Skeletal muscle satellite cell (primary cell): Measurements from ENCODE around the gene SCUBE3.

Experiments used
- H3K27me3 ChIP-seq: 2 replicates; pipeline ENCODE4 v1.7.0; 2013; ENCODE audit warnings: low read length; ENCODE audit not compliant: control insufficient read depth, insufficient read depth
- H3K36me3 ChIP-seq: 2 replicates; pipeline ENCODE4 v1.7.0; 2013; ENCODE audit warnings: mild to moderate bottlenecking, control low read depth, low read length; ENCODE audit not compliant: insufficient read depth
- H3K4me1 ChIP-seq: 2 replicates; pipeline ENCODE4 v1.7.0; 2013; ENCODE audit warnings: low read length; ENCODE audit not compliant: control insufficient read depth, insufficient read depth
- H3K4me2 ChIP-seq: 2 replicates; pipeline ENCODE4 v1.7.0; 2013; ENCODE audit warnings: mild to moderate bottlenecking, low read length
- H3K4me3 ChIP-seq: 2 replicates; pipeline ENCODE4 v1.7.0; 2013; ENCODE audit warnings: low read length
- H3K9ac ChIP-seq: 2 replicates; pipeline ENCODE4 v1.7.0; 2013; ENCODE audit warnings: mild to moderate bottlenecking, low read depth, low read length, moderate library complexity
- H3K9me3 ChIP-seq: replicated peaks from 2 replicates; pipeline ENCODE4 v1.7.0; 2013; ENCODE audit warnings: mild to moderate bottlenecking, control low read depth, low read length

Gene SCUBE3

DNA sequence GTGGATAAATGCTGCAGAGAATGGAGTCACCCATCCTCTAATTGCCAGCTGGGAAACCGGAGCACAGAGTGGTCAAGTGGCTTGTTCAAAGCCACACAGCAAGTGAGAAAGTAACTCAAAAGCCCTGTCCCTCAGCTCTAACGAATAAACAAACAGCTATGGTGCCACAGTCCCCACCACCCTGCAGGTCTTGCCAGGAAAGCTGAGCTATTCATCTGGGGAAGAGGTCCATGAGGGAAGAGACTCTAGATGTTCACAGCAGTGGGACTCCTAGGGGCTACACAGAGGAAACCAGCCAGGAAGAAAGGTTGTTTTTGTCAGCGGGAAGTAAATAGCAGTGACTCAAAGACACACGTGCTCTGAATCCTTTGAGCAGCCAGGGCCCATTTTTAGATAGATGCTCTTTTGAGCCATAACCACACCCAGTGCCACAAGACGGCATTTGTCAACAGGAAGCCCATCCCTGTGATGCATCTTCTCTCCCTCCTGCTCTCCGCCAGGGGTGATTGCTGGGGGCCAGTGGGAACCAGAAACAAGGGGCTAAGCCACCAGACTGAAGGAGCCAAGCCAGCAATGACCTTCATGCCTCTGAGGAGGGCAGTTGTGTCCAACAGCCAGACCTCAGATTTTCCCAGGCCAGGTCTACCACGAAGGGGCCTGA, 40.2 kb upstream of the SCUBE3 start:
- H3K9me3 ChIP-seq = no peaks in the 10 kb centered on the region
- H3K4me1 ChIP-seq = peaks cover 55% of the 10 kb centered on the region
- H3K27me3 ChIP-seq = no peaks in the 10 kb centered on the region
- H3K9ac ChIP-seq = no peak overlapping the region
- no peak overlapping the region for H3K4me3 ChIP-seq
- H3K36me3 ChIP-seq = no peaks in the 10 kb centered on the region
- H3K4me2 ChIP-seq = no peak overlapping the region

- Histone ChIP-seq H3K27me3 (no peaks in the 10 kb centered on the region), H3K4me2 (no peak overlapping the region), H3K36me3 (no peaks in the 10 kb centered on the region), H3K9ac (no peak overlapping the region), H3K4me3 (no peak overlapping the region), H3K9me3 (no peaks in the 10 kb centered on the region), H3K4me1 (peaks cover 61% of the 10 kb centered on the region)
These were observed 39.7 kb upstream of the SCUBE3 start for GRCh38 chr6:35174088-35174434.

DNA sequence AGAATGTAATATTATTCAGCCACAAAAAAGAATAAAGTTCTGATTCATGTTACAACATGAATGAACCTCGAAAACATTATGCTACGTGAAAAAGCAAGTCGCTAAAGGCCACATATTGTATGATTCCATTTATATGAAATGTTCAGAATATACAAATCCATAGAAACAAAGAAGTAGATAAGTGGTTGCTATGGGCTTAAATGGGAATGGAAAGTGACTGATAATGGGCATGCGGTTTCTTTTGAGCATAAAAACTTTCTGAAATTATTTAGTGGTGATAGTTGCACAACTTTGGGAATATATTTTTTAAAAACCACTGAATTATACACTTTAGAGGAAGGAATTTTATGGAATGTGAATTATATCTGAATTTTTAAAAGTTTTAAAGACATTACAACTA, 39.3 kb upstream of the SCUBE3 start:
- no peaks in the 10 kb centered on the region for H3K36me3 ChIP-seq
- H3K9ac ChIP-seq = no peak overlapping the region
- peaks cover 64% of the 10 kb centered on the region for H3K4me1 ChIP-seq
- no peaks in the 10 kb centered on the region for H3K27me3 ChIP-seq
- no peak overlapping the region for H3K4me2 ChIP-seq
- no peak overlapping the region for H3K4me3 ChIP-seq
- H3K9me3 ChIP-seq = no peaks in the 10 kb centered on the region

DNA sequence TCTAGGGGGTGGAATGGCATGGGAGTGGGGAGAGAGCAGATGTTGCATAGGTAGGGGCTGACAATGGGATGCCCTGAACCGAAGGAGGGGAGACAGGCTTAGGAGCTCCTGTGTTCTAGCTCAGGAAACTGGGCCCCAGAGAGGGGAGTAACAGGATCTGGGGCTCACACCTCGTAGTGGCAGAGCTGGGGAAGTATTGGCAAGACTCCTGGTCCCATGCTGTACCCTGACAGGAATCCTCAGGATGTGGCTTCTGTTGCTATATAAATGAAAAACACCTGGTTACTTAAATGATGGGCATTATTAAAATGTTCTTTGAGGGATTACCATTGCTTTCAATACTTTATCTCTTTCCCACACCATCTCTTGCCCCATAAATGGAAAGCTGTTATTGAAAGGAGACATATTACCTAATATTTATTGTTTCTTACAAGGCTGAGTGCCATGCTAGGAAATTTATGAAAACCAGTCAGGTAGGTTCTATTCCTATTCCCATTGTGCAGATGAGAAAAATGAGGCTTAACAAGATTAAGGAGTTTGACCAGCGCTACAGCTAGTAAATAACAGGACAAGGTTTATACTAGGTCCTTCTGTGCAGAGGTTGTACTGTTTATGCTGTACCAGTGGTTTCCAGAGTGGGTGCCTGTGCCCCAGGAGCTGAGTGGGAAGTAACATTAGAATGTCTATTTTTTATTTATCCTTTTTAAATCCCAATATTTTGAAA, 37.3 kb upstream of the SCUBE3 start:
- no peak overlapping the region for H3K9ac ChIP-seq
- H3K27me3 ChIP-seq = no peaks in the 10 kb centered on the region
- H3K4me1 ChIP-seq = peaks cover 64% of the 10 kb centered on the region
- no peaks in the 10 kb centered on the region for H3K36me3 ChIP-seq
- H3K4me3 ChIP-seq = no peak overlapping the region
- H3K4me2 ChIP-seq = no peak overlapping the region
- H3K9me3 ChIP-seq = no peaks in the 10 kb centered on the region

DNA sequence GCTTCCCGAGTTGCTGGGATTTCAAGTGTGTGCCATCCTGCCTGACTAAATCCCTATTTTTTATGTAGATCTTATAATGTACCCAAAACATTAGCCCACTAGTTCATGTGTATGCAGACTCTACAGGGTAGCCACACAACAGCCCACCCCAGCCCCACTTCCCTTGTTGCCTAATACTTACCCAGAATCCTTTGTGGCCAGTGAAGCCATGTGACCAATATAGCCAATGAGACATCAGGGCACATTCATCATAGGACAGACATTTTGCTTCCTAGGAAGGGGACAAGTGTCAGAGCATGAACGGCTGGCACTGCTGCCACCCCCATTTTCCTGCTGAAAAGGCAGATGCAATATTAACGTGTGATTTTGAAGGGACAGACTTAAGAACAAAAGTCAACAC, 36.6 kb upstream of the SCUBE3 start:
- Histone ChIP-seq H3K9me3 (no peaks in the 10 kb centered on the region), H3K27me3 (no peaks in the 10 kb centered on the region), H3K4me3 (no peak overlapping the region), H3K4me1 (peaks cover 71% of the 10 kb centered on the region), H3K4me2 (no peak overlapping the region), H3K36me3 (no peaks in the 10 kb centered on the region), H3K9ac (no peak overlapping the region)

DNA sequence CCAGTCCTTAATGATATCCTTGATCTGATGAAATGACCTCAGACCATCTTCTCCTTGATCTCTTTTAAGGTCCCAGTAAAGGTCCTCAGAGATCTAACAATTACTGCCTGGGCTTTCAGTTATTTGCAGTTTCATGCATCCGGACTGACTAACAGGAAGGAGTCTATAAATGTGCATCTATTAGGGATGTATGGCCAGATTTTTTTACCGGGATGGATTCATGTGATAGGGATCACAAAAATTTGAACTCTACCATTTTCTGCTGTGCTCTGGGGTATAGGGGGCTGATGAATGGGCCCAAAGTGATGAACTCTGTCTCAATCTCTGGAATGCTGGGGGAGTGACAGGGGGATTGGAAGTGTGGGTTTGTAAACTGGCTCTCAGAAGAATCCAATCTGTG, 36.2 kb upstream of the SCUBE3 start:
- no peak overlapping the region for H3K9ac ChIP-seq
- peaks cover 67% of the 10 kb centered on the region for H3K4me1 ChIP-seq
- H3K4me2 ChIP-seq = no peak overlapping the region
- H3K4me3 ChIP-seq = no peak overlapping the region
- H3K9me3 ChIP-seq = no peaks in the 10 kb centered on the region
- H3K27me3 ChIP-seq = no peaks in the 10 kb centered on the region
- no peaks in the 10 kb centered on the region for H3K36me3 ChIP-seq

DNA sequence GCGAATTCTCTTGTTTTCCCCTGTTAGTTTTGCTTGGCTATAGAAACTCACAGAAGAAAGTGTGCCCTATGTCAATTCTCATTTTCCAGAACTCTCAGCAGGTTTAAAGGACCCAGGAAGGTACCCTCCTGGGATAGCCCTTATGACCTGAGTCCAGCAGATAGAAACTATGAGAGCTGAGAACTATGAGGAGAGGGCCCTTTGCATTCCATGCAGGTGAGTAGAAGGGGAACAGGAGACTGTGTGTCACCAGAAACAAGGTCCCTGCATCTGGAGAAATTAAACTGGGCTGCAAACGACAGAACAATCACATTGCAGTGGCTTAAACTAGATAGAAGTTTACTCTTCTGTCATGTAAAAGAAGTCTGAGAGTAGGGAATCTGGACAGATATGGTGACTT, 35.7 kb upstream of the SCUBE3 start:
- Histone ChIP-seq H3K36me3 (no peaks in the 10 kb centered on the region), H3K9me3 (no peaks in the 10 kb centered on the region), H3K27me3 (no peaks in the 10 kb centered on the region), H3K4me3 (no peak overlapping the region), H3K4me2 (no peak overlapping the region), H3K4me1 (peaks cover 64% of the 10 kb centered on the region), H3K9ac (no peak overlapping the region)

GRCh38 chr6:35178932-35179832, 34.6 kb upstream of the SCUBE3 start:
- Histone ChIP-seq H3K9ac (no peak overlapping the region), H3K4me3 (no peak overlapping the region), H3K4me1 (peaks cover 62% of the 10 kb centered on the region), H3K4me2 (no peak overlapping the region), H3K36me3 (no peaks in the 10 kb centered on the region), H3K9me3 (no peaks in the 10 kb centered on the region), H3K27me3 (no peaks in the 10 kb centered on the region)

GRCh38 chr6:35179901-35180535, 33.7 kb upstream of the SCUBE3 start:
- no peak overlapping the region for H3K9ac ChIP-seq
- no peaks in the 10 kb centered on the region for H3K9me3 ChIP-seq
- no peaks in the 10 kb centered on the region for H3K27me3 ChIP-seq
- peaks cover 68% of the 10 kb centered on the region for H3K4me1 ChIP-seq
- H3K4me3 ChIP-seq = no peak overlapping the region
- H3K4me2 ChIP-seq = no peak overlapping the region
- H3K36me3 ChIP-seq = no peaks in the 10 kb centered on the region

- Histone ChIP-seq H3K27me3 (no peaks in the 10 kb centered on the region), H3K4me3 (peak overlapping the region; percentile 18), H3K4me1 (peaks cover 80% of the 10 kb centered on the region), H3K9me3 (no peaks in the 10 kb centered on the region), H3K4me2 (peak overlapping the region; percentile 65), H3K9ac (peak overlapping the region; percentile 44), H3K36me3 (no peaks in the 10 kb centered on the region)
These were observed 32.3 kb upstream of the SCUBE3 start for GRCh38 chr6:35181308-35181932.
